ENCODE measurements around the gene SF3B6.
A peak's percentile ranks its signal among the peaks of the same experiment; 100 is the strongest.
"Not testable (repeated sequence)": the region's sequence is repeated elsewhere in the genome, so short reads cannot be mapped to it uniquely, and the experiment has no call there.

Gene SF3B6
- 34.2 to 70.3 (median 44.2) reads per million in 4 experiments for total RNA-seq

GRCh38 chr2:24075915-24076848 lies at the start of gene SF3B6:
Gene SF3B6, minus strand, starts transcription at chr2:24076326. Its CDS starts 97 bp downstream, at chr2:24076229.
- DNase-seq, result peak; percentile 99

GRCh38 chr2:24123922-24124580 lies 47.9 kb upstream of the SF3B6 start:
- DNase-seq, result no peak

GRCh38 chr2:24123195-24123921 lies 47.2 kb upstream of the SF3B6 start, which contains the start of the genes FAM228B and PFN4:
Gene FAM228B, plus strand, starts transcription at chr2:24123469. Its CDS starts 893 bp downstream, at chr2:24124362.
Gene PFN4, minus strand, starts transcription at chr2:24123334. Its CDS starts 799 bp downstream, at chr2:24122535.
- DNase-seq, result peak; percentile 23

- DNase-seq, result no peak
Observed at GRCh38 chr2:24122366-24123194, 46.5 kb upstream of the SF3B6 start.

GRCh38 chr2:24121469-24121868 lies 45.3 kb upstream of the SF3B6 start:
- no peak for DNase-seq

- no peak for DNase-seq
Observed at GRCh38 chr2:24121066-24121465, 44.9 kb upstream of the SF3B6 start.

- DNase-seq, result no peak
Observed at GRCh38 chr2:24117902-24118301, 41.8 kb upstream of the SF3B6 start.

- DNase-seq, result no peak
Observed at GRCh38 chr2:24115057-24115456, 38.9 kb upstream of the SF3B6 start.

GRCh38 chr2:24111407-24111901 lies 35.3 kb upstream of the SF3B6 start:
- DNase-seq, result no peak

GRCh38 chr2:24110660-24111303 lies 34.7 kb upstream of the SF3B6 start:
- no peak for DNase-seq

- not testable (repeated sequence) for DNase-seq
Observed at GRCh38 chr2:24109431-24109830, 33.3 kb upstream of the SF3B6 start.

GRCh38 chr2:24107336-24107735 lies 31.2 kb upstream of the SF3B6 start:
- DNase-seq, result no peak

GRCh38 chr2:24106786-24107185 lies 30.7 kb upstream of the SF3B6 start:
- DNase-seq, result no peak

GRCh38 chr2:24105816-24106215 lies 29.7 kb upstream of the SF3B6 start:
- DNase-seq, result no peak

GRCh38 chr2:24104906-24105305 lies 28.8 kb upstream of the SF3B6 start:
- no peak for DNase-seq

- DNase-seq, result no peak
Observed at GRCh38 chr2:24104110-24104650, 28.1 kb upstream of the SF3B6 start.

- DNase-seq, result no peak
Observed at GRCh38 chr2:24102677-24103076, 26.6 kb upstream of the SF3B6 start.

GRCh38 chr2:24101992-24102391 lies 25.9 kb upstream of the SF3B6 start:
- DNase-seq, result no peak

- not testable (repeated sequence) for DNase-seq
Observed at GRCh38 chr2:24100732-24101131, 24.6 kb upstream of the SF3B6 start.

GRCh38 chr2:24095171-24095677 lies 19.1 kb upstream of the SF3B6 start:
- DNase-seq, result not testable (repeated sequence)

GRCh38 chr2:24093270-24093669 lies 17.1 kb upstream of the SF3B6 start:
- DNase-seq, result not testable (repeated sequence)
